22Rv1 (cell line): Measurements from ENCODE around the gene ARHGEF4.

Experiments used
- ZFX ChIP-seq: fragments of 450-650 bp; IDR thresholded peaks from 2 replicates; pipeline ENCODE4 v1.6.1; 2017; ENCODE audit warnings: antibody characterized with exemption, borderline replicate concordance
- TF ChIP-seq, protein P1 (sequence below): fragments of 450-650 bp; IDR thresholded peaks from 2 replicates; pipeline ENCODE4 v1.5.1; 2017; ENCODE audit warnings: mild to moderate bottlenecking

DNA sequence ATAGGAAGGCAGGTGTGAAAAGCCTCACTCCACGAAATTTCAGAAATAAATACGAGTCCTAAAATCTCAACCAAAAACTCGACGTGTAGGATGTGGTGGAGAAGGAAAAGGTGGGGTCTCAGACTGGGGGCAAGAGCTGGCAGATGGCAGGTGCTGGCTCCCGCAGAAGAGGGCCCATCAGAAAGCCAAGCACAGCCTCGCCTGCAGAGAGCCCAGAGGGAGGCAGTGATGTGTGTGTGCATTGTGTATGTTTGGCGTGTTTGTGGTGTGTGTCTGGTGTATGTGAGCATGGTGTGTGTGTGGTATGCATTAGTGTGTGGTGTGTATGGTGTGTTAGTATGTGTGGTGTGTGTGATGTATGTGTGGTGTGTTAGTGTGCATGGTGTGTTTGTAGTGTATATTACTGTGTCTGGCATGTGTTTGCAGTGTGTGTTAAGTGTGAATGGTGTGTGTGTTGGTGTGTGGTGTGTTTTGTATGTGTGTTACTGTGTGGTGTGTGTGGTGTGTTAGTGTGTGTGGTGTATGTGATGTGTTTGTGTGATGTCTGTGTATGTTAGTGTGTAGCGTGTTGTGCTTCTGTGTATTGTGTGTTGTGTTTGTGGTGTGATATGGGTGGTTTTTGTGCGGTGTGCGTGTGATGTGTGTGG, 140.0 kb downstream of the ARHGEF4 start:
- TF ChIP-seq, protein P1, sequence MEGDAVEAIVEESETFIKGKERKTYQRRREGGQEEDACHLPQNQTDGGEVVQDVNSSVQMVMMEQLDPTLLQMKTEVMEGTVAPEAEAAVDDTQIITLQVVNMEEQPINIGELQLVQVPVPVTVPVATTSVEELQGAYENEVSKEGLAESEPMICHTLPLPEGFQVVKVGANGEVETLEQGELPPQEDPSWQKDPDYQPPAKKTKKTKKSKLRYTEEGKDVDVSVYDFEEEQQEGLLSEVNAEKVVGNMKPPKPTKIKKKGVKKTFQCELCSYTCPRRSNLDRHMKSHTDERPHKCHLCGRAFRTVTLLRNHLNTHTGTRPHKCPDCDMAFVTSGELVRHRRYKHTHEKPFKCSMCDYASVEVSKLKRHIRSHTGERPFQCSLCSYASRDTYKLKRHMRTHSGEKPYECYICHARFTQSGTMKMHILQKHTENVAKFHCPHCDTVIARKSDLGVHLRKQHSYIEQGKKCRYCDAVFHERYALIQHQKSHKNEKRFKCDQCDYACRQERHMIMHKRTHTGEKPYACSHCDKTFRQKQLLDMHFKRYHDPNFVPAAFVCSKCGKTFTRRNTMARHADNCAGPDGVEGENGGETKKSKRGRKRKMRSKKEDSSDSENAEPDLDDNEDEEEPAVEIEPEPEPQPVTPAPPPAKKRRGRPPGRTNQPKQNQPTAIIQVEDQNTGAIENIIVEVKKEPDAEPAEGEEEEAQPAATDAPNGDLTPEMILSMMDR = no peak
- TF ChIP-seq ZFX = no peak
